CD4-positive, alpha-beta memory T cell (primary cell): ENCODE data around the gene DRAXIN. TPM values are rescaled to one million over a fixed set of nuclear protein-coding genes. Genes with fewer than 3 reads are reported as not detected.
A peak's percentile ranks its signal among the peaks of the same experiment; 100 is the strongest.

ENCODE experiments used
- CTCF ChIA-PET: fragments of 350-600 bp; sonication (Branson Sonifier 250); formaldehyde crosslinking; loops from one replicate; lab custom pipeline; 2021; ENCODE audit warnings: inconsistent platforms; ENCODE audit not compliant: partially characterized antibody; lab: Charles Lee
- POLR2A ChIA-PET: fragments of 350-600 bp; sonication (Branson Sonifier 250); formaldehyde crosslinking; loops from one replicate; lab custom pipeline; 2021; ENCODE audit not compliant: partially characterized antibody; lab: Charles Lee
- DNase-seq, 5 donors: peaks; one replicate each; pipeline versions ENCODE4 v3.0.0 to v3.0.0-alpha.2; 2020 to 2022; ENCODE audit warnings: mixed read lengths in 1 of 5
- H3K27ac ChIP-seq: one replicate; pipeline ENCODE4 v1.7.0; 2013; ENCODE audit warnings: low read depth, low read length
- H3K27me3 ChIP-seq: 2 replicates; pipeline ENCODE4 v1.7.0; 2013; ENCODE audit warnings: mild to moderate bottlenecking, low read length, moderate library complexity; ENCODE audit not compliant: insufficient read depth
- H3K36me3 ChIP-seq: 2 replicates; pipeline ENCODE4 v1.7.0; 2013; ENCODE audit warnings: mild to moderate bottlenecking, low read length, moderate library complexity; ENCODE audit not compliant: insufficient read depth
- H3K4me1 ChIP-seq: 2 replicates; pipeline ENCODE4 v1.7.0; 2013; ENCODE audit warnings: mild to moderate bottlenecking, low read length, moderate library complexity; ENCODE audit not compliant: insufficient read depth
- H3K4me3 ChIP-seq, 2 donors: one replicate each; pipeline ENCODE4 v1.7.0; 2013; ENCODE audit warnings: low read length in 2 of 2, mild to moderate bottlenecking in 1 of 2
- H3K9me3 ChIP-seq, 2 donors: one replicate each; pipeline ENCODE4 v1.7.0; 2013; ENCODE audit warnings: low read length in 2 of 2, control low read depth in 1 of 2; ENCODE audit not compliant: control insufficient read depth in 1 of 2
- H3K27ac Mint-ChIP-seq, 7 donors: one replicate each; pipeline ENCODE4 v1.8.0; 2020 to 2021; ENCODE audit warnings: mixed read lengths in 7 of 7, mild to moderate bottlenecking in 6 of 7, inconsistent platforms in 3 of 7, moderate library complexity in 3 of 7
- H3K27me3 Mint-ChIP-seq, 2 donors: one replicate each; pipeline ENCODE4 v1.8.0; 2020 to 2021; ENCODE audit warnings: mixed read lengths in 2 of 2
- H3K36me3 Mint-ChIP-seq, 2 donors: one replicate each; pipeline ENCODE4 v1.8.0; 2020 to 2021; ENCODE audit warnings: mixed read lengths in 2 of 2, inconsistent platforms in 1 of 2, mild to moderate bottlenecking in 1 of 2
- H3K4me1 Mint-ChIP-seq, 4 donors: one replicate each; pipeline ENCODE4 v1.8.0; 2020 to 2021; ENCODE audit warnings: mixed read lengths in 4 of 4, mild to moderate bottlenecking in 1 of 4
- H3K4me3 Mint-ChIP-seq, 8 donors: one replicate each; pipeline ENCODE4 v1.8.0; 2020 to 2021; ENCODE audit warnings: mixed read lengths in 8 of 8, mild to moderate bottlenecking in 7 of 8, moderate library complexity in 6 of 8, inconsistent platforms in 3 of 8
- H3K9me3 Mint-ChIP-seq, 8 donors: one replicate each; pipeline ENCODE4 v1.8.0; 2020 to 2021; ENCODE audit warnings: mixed read lengths in 8 of 8, mild to moderate bottlenecking in 5 of 8, inconsistent platforms in 3 of 8, moderate library complexity in 1 of 8
- intact Hi-C: fragments of 100-400 bp; cut with micrococcal nuclease; formaldehyde crosslinking; loops from one replicate; pipeline ENCODE4 v1.15.1; 2023
- polyA plus RNA-seq, 2 donors: library from polyadenylated mRNA; unstranded; fragments of 300-500 nt; fragmentation: Illumina TruSeq; gene quantifications; one replicate each; pipeline ENCODE4 v1.2.3, GENCODE V29; 2021
- total RNA-seq, 2 experiments: library from RNA; stranded (reverse); gene quantifications; one replicate each; pipeline ENCODE4 v1.2.3, GENCODE V29; 2021

DRAXIN gene
- total and polyA plus RNA-seq, 4 experiments from 2014 or later = 0.07 to 0.23 (median 0.17) TPM; not detected in 1

GRCh38 chr1:11714831-11715575 is 23.5 kb downstream of the DRAXIN start:
- Mint-ChIP-seq H3K4me1 (peaks cover 7 to 16% (median 10%) of the 10 kb centered on the region in 4 donors), H3K9me3 (peaks cover 0 to 2% (median 0%) of the 10 kb centered on the region in 8 donors), H3K36me3 (no peaks in the 10 kb centered on the region), H3K4me3 (no peak overlapping the region), H3K27me3 (peaks cover 0 to 1% of the 10 kb centered on the region in 2 donors), H3K27ac (peak overlapping the region in 1 of 7 donors; percentile 51)
- intact Hi-C loops = loop anchor here (5.0 kb wide), 1 partner anchor 33 kb away; the partner anchor contains the start of gene MAD2L2
- no peak for DNase-seq
- Histone ChIP-seq H3K4me3 (no peak overlapping the region), H3K27me3 (no peaks in the 10 kb centered on the region), H3K36me3 (no peaks in the 10 kb centered on the region), H3K9me3 (no peaks in the 10 kb centered on the region), H3K4me1 (peaks cover 16% of the 10 kb centered on the region), H3K27ac (no peak overlapping the region)
- POLR2A ChIA-PET = no interaction called here
- CTCF ChIA-PET = interaction anchor here (1.0 kb wide), 1 partner anchor 36 kb away, joined by 3 read pairs; no protein-coding TSS in a partner anchor

- H3K36me3 ChIP-seq = no peaks in the 10 kb centered on the region
- H3K27ac ChIP-seq = peak overlapping the region; percentile 50
- Mint-ChIP-seq H3K4me3 (peak overlapping the region; percentile 65 to 87 (median 81)), H3K27me3 (no peaks in the 10 kb centered on the region), H3K27ac (peak overlapping the region; percentile 58 to 96 (median 91)), H3K4me1 (peaks cover 7 to 17% (median 11%) of the 10 kb centered on the region in 4 donors), H3K36me3 (no peaks in the 10 kb centered on the region), H3K9me3 (peaks cover 0 to 2% (median 0%) of the 10 kb centered on the region in 8 donors)
- no peaks in the 10 kb centered on the region for H3K27me3 ChIP-seq
- intact Hi-C loops = loop anchor here (1.0 to 5.0 kb wide), 9 partner anchors 11 to 682 kb away; partner anchors contain the start of genes AGTRAP, FBXO6 and MAD2L2
- H3K9me3 ChIP-seq = no peaks in the 10 kb centered on the region
- H3K4me3 ChIP-seq = peak overlapping the region; percentile 33 to 51
- CTCF ChIA-PET = interaction anchor here (0.6 to 5.0 kb wide), 21 partner anchors 8 to 682 kb away, joined by 3 to 165 read pairs (median 6); partner anchors contain the start of genes AGTRAP, FBXO2, FBXO6 and MAD2L2
- POLR2A ChIA-PET = interaction anchor here (0.5 to 2.9 kb wide), 27 partner anchors 8 to 681 kb away, joined by 3 to 67 read pairs (median 5); partner anchors contain the start of genes AGTRAP, CLCN6, EXOSC10 and FBXO2
- peak; percentile 82 to 86 (median 84) for DNase-seq
- peaks cover 17% of the 10 kb centered on the region for H3K4me1 ChIP-seq
Observed at GRCh38 chr1:11719313-11720032, 28.0 kb downstream of the DRAXIN start.

GRCh38 chr1:11720033-11720376 is 28.5 kb downstream of the DRAXIN start:
- intact Hi-C loops = no loop called here
- H3K4me1 ChIP-seq = peaks cover 17% of the 10 kb centered on the region
- Mint-ChIP-seq H3K27me3 (no peaks in the 10 kb centered on the region), H3K27ac (peak overlapping the region in 6 of 7 donors; percentile 58 to 96 (median 94)), H3K4me1 (peaks cover 8 to 22% (median 11%) of the 10 kb centered on the region in 4 donors), H3K36me3 (no peaks in the 10 kb centered on the region), H3K4me3 (peak overlapping the region in 5 of 8 donors; percentile 65 to 87 (median 83)), H3K9me3 (peaks cover 0 to 2% (median 0%) of the 10 kb centered on the region in 8 donors)
- no peaks in the 10 kb centered on the region for H3K36me3 ChIP-seq
- CTCF ChIA-PET = interaction anchor here (0.8 to 5.0 kb wide), 15 partner anchors 9 to 682 kb away, joined by 3 to 165 read pairs (median 15); partner anchors contain the start of genes AGTRAP, FBXO2, FBXO6 and MAD2L2
- H3K4me3 ChIP-seq = no peak overlapping the region
- no peaks in the 10 kb centered on the region for H3K27me3 ChIP-seq
- H3K27ac ChIP-seq = peak overlapping the region; percentile 50
- H3K9me3 ChIP-seq = no peaks in the 10 kb centered on the region
- POLR2A ChIA-PET = interaction anchor here (0.9 to 2.9 kb wide), 24 partner anchors 9 to 621 kb away, joined by 3 to 67 read pairs (median 6); partner anchors contain the start of genes AGTRAP, CLCN6, EXOSC10 and FBXO2
- no peak for DNase-seq

- POLR2A ChIA-PET = interaction anchor here (2.1 to 2.9 kb wide), 4 partner anchors 10 to 188 kb away, joined by 14 to 57 read pairs (median 24); partner anchors contain the start of gene FBXO6
- DNase-seq = no peak
Observed at GRCh38 chr1:11720525-11720924, 29.0 kb downstream of the DRAXIN start.

GRCh38 chr1:11721311-11721710 is 29.8 kb downstream of the DRAXIN start:
- no peak overlapping the region for H3K4me3 Mint-ChIP-seq
- Histone ChIP-seq H3K9me3 (no peaks in the 10 kb centered on the region), H3K27me3 (no peaks in the 10 kb centered on the region), H3K27ac (no peak overlapping the region), H3K4me3 (no peak overlapping the region), H3K4me1 (peaks cover 25% of the 10 kb centered on the region), H3K36me3 (no peaks in the 10 kb centered on the region)
- H3K27ac Mint-ChIP-seq = no peak overlapping the region
- POLR2A ChIA-PET = interaction anchor here (1.2 to 1.7 kb wide), 2 partner anchors 67 to 71 kb away, joined by 4 read pairs; partner anchors contain the start of gene FBXO2
- CTCF ChIA-PET = interaction anchor here (0.6 to 5.0 kb wide), 4 partner anchors 58 to 481 kb away, joined by 3 to 165 read pairs (median 50); partner anchors contain the start of genes FBXO2 and FBXO6
- peaks cover 0 to 2% (median 0%) of the 10 kb centered on the region in 8 donors for H3K9me3 Mint-ChIP-seq
- intact Hi-C loops = no loop called here
- H3K4me1 Mint-ChIP-seq = peaks cover 10 to 29% (median 17%) of the 10 kb centered on the region in 4 donors
- H3K36me3 Mint-ChIP-seq = no peaks in the 10 kb centered on the region
- no peak for DNase-seq
- H3K27me3 Mint-ChIP-seq = no peaks in the 10 kb centered on the region

More at GRCh38 chr1:11720525-11720924, 29.0 kb downstream of the DRAXIN start:
- CTCF ChIA-PET = interaction anchor here (2.0 to 5.0 kb wide), 6 partner anchors 10 to 683 kb away, joined by 14 to 165 read pairs (median 20); partner anchors contain the start of genes AGTRAP, FBXO2 and FBXO6
- Mint-ChIP-seq H3K27ac (no peak overlapping the region), H3K36me3 (no peaks in the 10 kb centered on the region), H3K27me3 (no peaks in the 10 kb centered on the region), H3K9me3 (peaks cover 0 to 2% (median 0%) of the 10 kb centered on the region in 8 donors), H3K4me1 (peaks cover 9 to 26% (median 13%) of the 10 kb centered on the region in 4 donors), H3K4me3 (no peak overlapping the region)
- Histone ChIP-seq H3K27me3 (no peaks in the 10 kb centered on the region), H3K4me1 (peaks cover 19% of the 10 kb centered on the region), H3K9me3 (no peaks in the 10 kb centered on the region), H3K36me3 (no peaks in the 10 kb centered on the region), H3K4me3 (no peak overlapping the region), H3K27ac (no peak overlapping the region)
- intact Hi-C loops = no loop called here

GRCh38 chr1:11722538-11722937 is 31.0 kb downstream of the DRAXIN start:
- Histone ChIP-seq H3K4me1 (peaks cover 25% of the 10 kb centered on the region), H3K9me3 (no peaks in the 10 kb centered on the region), H3K27ac (no peak overlapping the region), H3K4me3 (no peak overlapping the region), H3K36me3 (no peaks in the 10 kb centered on the region), H3K27me3 (no peaks in the 10 kb centered on the region)
- H3K9me3 Mint-ChIP-seq = peaks cover 0 to 2% (median 0%) of the 10 kb centered on the region in 8 donors
- DNase-seq = no peak
- intact Hi-C loops = no loop called here
- H3K36me3 Mint-ChIP-seq = no peaks in the 10 kb centered on the region
- H3K27me3 Mint-ChIP-seq = no peaks in the 10 kb centered on the region
- H3K27ac Mint-ChIP-seq = no peak overlapping the region
- ChIA-PET POLR2A (interaction anchor here (1.7 kb wide), 1 partner anchor 72 kb away, joined by 4 read pairs; no protein-coding TSS in a partner anchor), CTCF (interaction anchor here (0.9 to 4.5 kb wide), 4 partner anchors 14 to 482 kb away, joined by 3 to 165 read pairs (median 3); partner anchors contain the start of genes FBXO2 and FBXO6)
- H3K4me3 Mint-ChIP-seq = no peak overlapping the region
- peaks cover 10 to 29% (median 17%) of the 10 kb centered on the region in 4 donors for H3K4me1 Mint-ChIP-seq
